ENCODE measurements around the gene RNF130. TPM values are rescaled to one million over a fixed set of nuclear protein-coding genes. Genes with fewer than 3 reads are reported as not detected.

RNF130 gene
- 41.1 and 46.4 TPM in 2 replicates for total RNA-seq

DNA sequence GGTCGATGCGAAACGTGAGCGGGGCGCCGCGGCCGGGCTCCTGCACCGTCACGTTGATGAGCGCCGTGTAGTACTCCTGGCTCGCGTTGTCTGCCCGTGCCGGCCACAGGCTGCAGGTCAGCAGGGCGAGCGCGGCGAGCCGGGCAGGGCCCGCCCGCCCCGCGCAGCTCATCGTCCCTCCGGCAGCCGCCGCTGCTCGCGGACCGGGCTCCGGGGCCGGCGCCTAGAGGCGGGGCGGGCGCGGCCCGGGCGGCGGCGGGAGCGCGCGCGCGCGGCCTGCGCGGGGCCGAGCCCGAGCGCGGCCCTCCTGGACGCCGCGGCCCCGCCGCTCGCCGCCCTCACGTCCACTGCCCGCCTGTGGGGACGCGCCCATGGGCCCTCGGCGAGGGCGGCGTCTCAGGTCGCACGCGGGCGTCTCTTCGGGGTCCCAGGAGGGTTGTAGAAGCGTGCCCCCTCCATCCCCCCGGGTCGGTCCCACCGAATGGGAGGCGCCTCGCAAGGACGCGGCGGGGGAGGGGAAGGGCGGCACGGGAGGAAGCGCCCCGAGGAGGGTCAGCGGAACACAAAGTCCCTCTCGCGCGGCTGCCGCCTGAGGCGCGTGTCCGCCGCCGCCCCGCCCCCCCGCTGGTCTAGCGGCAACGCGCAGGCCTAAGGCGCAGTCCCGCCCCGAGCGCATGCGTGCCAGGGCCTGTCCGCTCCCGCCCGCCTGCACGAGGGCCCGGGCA lies at the start of gene RNF130:
Gene RNF130 (minus strand): TSS at position 229 of the 725 bp plus-strand sequence. CDS start 57 bp downstream, at position 172.

DNA sequence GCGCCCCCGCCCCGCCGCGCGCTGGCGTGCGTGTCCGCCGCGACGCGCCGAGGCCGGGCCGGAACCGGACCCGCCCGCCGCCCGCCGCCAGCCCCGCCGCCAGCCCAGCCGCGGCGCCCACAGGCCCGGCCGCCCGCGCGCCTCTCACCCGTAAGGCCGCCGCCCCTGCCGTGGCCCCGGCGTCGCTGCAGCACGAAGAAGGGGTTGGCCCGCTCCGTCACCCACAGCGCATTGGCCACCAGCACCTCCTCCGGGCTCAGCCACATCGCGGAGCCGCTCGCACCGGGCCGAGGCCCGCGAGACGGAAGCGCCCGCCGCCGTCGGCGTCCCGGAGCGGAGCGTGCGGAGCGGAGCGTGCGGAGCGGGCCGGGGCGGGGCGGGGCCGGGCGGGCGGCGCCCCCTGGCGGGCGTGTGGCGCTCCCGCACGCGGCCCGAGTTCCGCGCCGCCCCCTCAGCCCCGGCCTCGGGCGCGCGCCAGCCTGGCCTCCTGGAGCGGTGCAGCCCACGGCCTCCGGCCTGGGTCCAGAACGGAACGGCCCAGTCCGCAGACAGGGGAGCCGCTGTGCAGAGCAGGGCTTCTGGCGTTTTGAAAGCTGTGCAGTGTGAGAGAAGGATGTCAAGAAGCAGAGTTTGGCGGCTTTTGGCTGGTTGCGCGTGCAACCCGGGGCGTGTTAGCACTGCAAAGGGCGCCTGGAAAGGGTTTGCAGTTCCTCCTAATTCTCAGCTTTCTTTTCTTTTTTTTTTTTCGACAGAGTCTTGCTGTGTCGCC lies 163.8 kb downstream of the RNF130 start, which contains the start of gene TBC1D9B:
Gene TBC1D9B (minus strand): TSS at position 342 of the 769 bp plus-strand sequence. CDS start 76 bp downstream, at position 266.

Small RNA genes within 50 kb of the gene (small RNA-seq; reads per million reads assigned to genes)
- 173 reads per million, percentile 98 among the genes with 10 or more reads in this experiment for gene MIR340

Other genes with a start within 250 kb of the RNF130 start
- 12.2 and 14.4 TPM in 2 replicates for gene MRNIP, start 212.9 kb downstream of the RNF130 start, total RNA-seq
- 59.1 and 66.2 TPM in 2 replicates for gene TBC1D9B, start 163.9 kb downstream of the RNF130 start, total RNA-seq
- gene RASGEF1C, start 137.5 kb upstream of the RNF130 start, total RNA-seq = not detected in 2 replicates
- gene MAPK9, start 220.3 kb upstream of the RNF130 start, total RNA-seq = 34.9 and 36.9 TPM in 2 replicates

Measured in articular chondrocyte of knee joint (primary cell).